Thyroid gland (tissue), 4 donors: ENCODE measurements around the gene IRGC.

ENCODE experiments used
- POLR2A ChIP-seq, 2 donors: fragments of 450-650 bp; IDR thresholded peaks; one replicate each; pipeline ENCODE4 v1.6.1; 2017; ENCODE audit warnings: antibody characterized with exemption in 2 of 2, mild to moderate bottlenecking in 2 of 2, moderate library complexity in 1 of 2
- TF ChIP-seq, protein P1 (sequence below), 6 experiments: fragments of 200-600 bp in 3 of 6; fragments of 450-650 bp in 3 of 6; sonication (generic) in 3 of 6; IDR thresholded peaks; one replicate each; pipeline ENCODE4 v1.5.1; 2016 to 2019; ENCODE audit warnings: antibody characterized with exemption in 6 of 6, mild to moderate bottlenecking in 2 of 6, inconsistent platforms in 1 of 6, moderate library complexity in 1 of 6

DNA sequence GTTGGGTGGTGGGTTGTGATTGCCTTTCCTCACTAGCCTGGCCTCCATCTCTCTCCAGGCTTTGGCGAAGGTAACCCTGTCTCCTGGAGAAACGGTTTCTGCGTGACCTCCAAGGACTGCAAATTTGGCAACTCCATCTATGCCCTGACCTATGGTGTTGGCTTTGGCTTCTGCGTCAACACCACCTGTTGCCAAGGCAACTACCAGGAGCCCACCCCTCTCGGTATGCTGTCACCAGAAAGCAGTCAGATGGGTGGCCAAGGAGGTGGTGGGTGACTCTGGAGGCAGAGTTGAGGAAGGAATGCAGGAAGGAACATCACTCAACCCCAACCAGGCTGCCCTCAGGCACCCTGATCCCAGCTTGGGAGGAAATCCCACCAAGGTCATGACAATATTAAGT is 18.6 kb upstream of the IRGC start:
- TF ChIP-seq, protein P1, sequence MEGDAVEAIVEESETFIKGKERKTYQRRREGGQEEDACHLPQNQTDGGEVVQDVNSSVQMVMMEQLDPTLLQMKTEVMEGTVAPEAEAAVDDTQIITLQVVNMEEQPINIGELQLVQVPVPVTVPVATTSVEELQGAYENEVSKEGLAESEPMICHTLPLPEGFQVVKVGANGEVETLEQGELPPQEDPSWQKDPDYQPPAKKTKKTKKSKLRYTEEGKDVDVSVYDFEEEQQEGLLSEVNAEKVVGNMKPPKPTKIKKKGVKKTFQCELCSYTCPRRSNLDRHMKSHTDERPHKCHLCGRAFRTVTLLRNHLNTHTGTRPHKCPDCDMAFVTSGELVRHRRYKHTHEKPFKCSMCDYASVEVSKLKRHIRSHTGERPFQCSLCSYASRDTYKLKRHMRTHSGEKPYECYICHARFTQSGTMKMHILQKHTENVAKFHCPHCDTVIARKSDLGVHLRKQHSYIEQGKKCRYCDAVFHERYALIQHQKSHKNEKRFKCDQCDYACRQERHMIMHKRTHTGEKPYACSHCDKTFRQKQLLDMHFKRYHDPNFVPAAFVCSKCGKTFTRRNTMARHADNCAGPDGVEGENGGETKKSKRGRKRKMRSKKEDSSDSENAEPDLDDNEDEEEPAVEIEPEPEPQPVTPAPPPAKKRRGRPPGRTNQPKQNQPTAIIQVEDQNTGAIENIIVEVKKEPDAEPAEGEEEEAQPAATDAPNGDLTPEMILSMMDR (IDR thresholded peaks at IDR 0.05), result no peak
- no peak for TF ChIP-seq POLR2A (IDR thresholded peaks at IDR 0.05)
